Muscle of leg (tissue), 16 donors: ENCODE data around the gene CALHM1. TPM values are rescaled to one million over a fixed set of nuclear protein-coding genes. Genes with fewer than 3 reads are reported as not detected.
"Not testable (repeated sequence)": the region's sequence is repeated elsewhere in the genome, so short reads cannot be mapped to it uniquely, and the experiment has no call there.

Experiments
- DNase-seq: peaks from one replicate; pipeline ENCODE4 v3.0.0; 2013
- H3K27ac ChIP-seq: one replicate; pipeline ENCODE4 v1.5.1; 2013; ENCODE audit warnings: mild to moderate bottlenecking, low read length, control low read depth
- H3K27me3 ChIP-seq: one replicate; pipeline ENCODE4 v1.6.1; 2013; ENCODE audit warnings: low read length; ENCODE audit not compliant: control insufficient read depth, insufficient read depth
- H3K36me3 ChIP-seq: one replicate; pipeline ENCODE4 v1.6.1; 2013; ENCODE audit warnings: low read length; ENCODE audit not compliant: control insufficient read depth, insufficient read depth
- H3K4me1 ChIP-seq: one replicate; pipeline ENCODE4 v1.6.1; 2013; ENCODE audit warnings: low read length; ENCODE audit not compliant: control insufficient read depth, insufficient read depth
- H3K4me3 ChIP-seq: one replicate; pipeline ENCODE4 v1.5.1; 2013; ENCODE audit warnings: low read length, control low read depth
- H3K9me3 ChIP-seq: replicated peaks from 2 replicates; pipeline ENCODE4 v1.6.1; 2013; ENCODE audit warnings: low read depth, low read length; ENCODE audit not compliant: control insufficient read depth
- WGBS: methylation state at CpG from one replicate; pipeline ENCODE4 v1.1.5; 2013; ENCODE audit warnings: missing lambda C conversion rate; ENCODE audit not compliant: insufficient coverage; 5-methylcytosine and 5-hydroxymethylcytosine counted together
- long read RNA-seq, 11 donors: transcript quantifications; one replicate each; lab custom pipeline, GENCODE V29; 2026
- polyA plus RNA-seq, 8 donors: library from polyadenylated mRNA; unstranded; fragments of 120-200 nt; gene quantifications; one replicate each; pipeline versions ENCODE4 v1.2.1 to v1.2.3, GENCODE V29; 2013; ENCODE audit warnings: inconsistent platforms in 1 of 8, low replicate concordance in 1 of 8; ENCODE audit not compliant: insufficient read length in 8 of 8, insufficient read depth in 1 of 8
- total RNA-seq: library from RNA; stranded (reverse); fragments of 120-200 nt; gene quantifications from one replicate; pipeline ENCODE4 v1.2.4, GENCODE V29; 2013

The CALHM1 gene
- not detected for total RNA-seq
- under 1 TPM in 6 of 8 donors, not detected in 2; 0.05 to 0.43 (median 0.08) TPM for polyA plus RNA-seq
- long read RNA-seq, donor 1 = 0 reads
- long read RNA-seq, donor 2 = 0 reads
- long read RNA-seq, donor 3 = 0 reads
- long read RNA-seq, donor 4 = 0 reads
- long read RNA-seq, donor 5 = 0 reads
- long read RNA-seq, donor 6 = 0 reads
- long read RNA-seq, donor 7 = 0 reads
- long read RNA-seq, donor 8 = 0 reads
- long read RNA-seq, donor 9 = 0 reads
- long read RNA-seq, donor 10 = 0 reads
- long read RNA-seq, donor 11 = 0 reads

GRCh38 chr10:103458720-103459119 lies at the start of gene CALHM1:
TSS of gene CALHM1 (minus strand) at chr10:103458900. CDS start at chr10:103458751, 149 bp downstream.
- Histone ChIP-seq H3K36me3 (no peaks in the 10 kb centered on the region), H3K27me3 (no peaks in the 10 kb centered on the region), H3K27ac (no peak within 1 kb of the TSS), H3K4me1 (no peaks in the 10 kb centered on the region), H3K9me3 (no peaks in the 10 kb centered on the region), H3K4me3 (no peak within 1 kb of the TSS)
- 50% methylated on average over 2 of the region's 9 CpGs for WGBS
- DNase-seq = no peak

DNA sequence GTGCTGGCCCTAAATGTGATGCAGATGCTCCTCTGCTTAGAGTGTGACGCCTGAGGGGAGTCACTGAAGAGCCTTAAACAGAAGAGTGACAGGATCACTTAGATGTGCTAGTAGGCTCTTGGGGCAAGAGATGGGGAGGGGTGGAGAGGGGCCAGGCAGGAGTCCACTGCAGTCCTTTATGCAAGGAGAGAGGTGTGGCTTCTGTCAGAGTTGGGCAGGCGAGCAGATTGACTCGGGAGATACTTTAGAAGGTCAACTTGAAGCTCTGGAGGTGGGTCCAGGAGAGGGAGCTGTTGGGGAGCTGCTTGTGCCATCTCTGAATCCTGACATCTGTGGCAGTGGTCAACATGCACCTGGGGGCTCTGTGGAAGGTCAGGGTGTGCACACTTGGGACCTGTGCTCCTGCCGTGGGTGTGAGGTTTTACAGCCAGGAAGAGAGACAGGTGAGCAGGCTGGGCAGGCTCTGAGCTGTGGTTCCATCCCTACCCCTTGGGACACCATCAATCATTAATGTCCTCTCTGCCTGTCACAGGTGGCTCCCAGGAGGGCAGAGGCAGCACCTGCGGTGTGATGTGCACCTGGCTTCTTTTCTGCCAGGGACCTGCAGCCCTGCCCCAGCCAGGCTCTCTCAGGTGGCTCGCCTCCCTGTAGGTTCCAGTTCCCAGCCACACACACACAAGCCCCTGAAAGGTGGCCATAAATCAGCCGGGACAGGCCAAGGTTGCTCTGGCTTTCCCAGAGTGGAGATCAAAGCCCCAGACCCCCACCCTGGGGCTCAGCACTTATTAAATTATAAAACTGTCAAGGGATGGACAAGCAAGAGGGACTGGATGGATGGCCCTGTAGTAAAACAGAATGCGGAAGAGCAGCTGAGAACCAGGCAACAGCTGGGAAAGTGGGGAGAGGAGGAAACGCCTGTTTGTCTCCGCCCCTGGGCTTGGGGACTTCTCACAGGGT lies 48.8 kb upstream of the CALHM1 start:
- H3K9me3 ChIP-seq = no peaks in the 10 kb centered on the region
- H3K4me3 ChIP-seq = no peak overlapping the region
- no peaks in the 10 kb centered on the region for H3K27me3 ChIP-seq
- peaks cover 9% of the 10 kb centered on the region for H3K4me1 ChIP-seq
- WGBS = 30% methylated on average over 7 of the region's 10 CpGs
- H3K36me3 ChIP-seq = no peaks in the 10 kb centered on the region
- no peak for DNase-seq
- H3K27ac ChIP-seq = no peak overlapping the region

DNA sequence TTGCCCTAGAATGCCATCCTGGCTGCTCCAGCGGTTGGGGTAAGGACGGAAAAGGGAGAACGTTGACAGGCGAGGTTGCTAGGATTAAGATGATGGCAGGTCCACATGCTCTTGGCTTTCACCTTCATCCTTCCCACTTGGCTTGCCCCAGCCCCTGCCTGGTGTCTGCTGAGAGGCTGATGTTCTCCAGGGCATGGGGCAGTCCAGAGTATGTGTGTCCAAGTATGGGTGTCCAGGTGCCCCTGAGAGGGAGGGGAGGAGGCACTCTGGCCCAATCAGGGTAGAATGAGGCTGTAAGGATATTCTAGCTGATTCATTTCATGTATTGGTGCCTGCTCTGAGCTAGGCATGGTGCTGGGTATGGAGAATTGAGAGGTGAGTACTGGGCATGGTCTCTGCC lies 47.4 kb upstream of the CALHM1 start:
- H3K4me3 ChIP-seq = no peak overlapping the region
- H3K9me3 ChIP-seq = no peaks in the 10 kb centered on the region
- 81% methylated on average over 3 of the region's 4 CpGs for WGBS
- no peaks in the 10 kb centered on the region for H3K36me3 ChIP-seq
- H3K4me1 ChIP-seq = peaks cover 9% of the 10 kb centered on the region
- no peak for DNase-seq
- no peaks in the 10 kb centered on the region for H3K27me3 ChIP-seq
- no peak overlapping the region for H3K27ac ChIP-seq

- 40% methylated on average over 1 of the region's 10 CpGs for WGBS
- Histone ChIP-seq H3K4me3 (no peak overlapping the region), H3K27ac (no peak overlapping the region), H3K4me1 (peaks cover 9% of the 10 kb centered on the region), H3K27me3 (peaks cover 2% of the 10 kb centered on the region), H3K9me3 (no peaks in the 10 kb centered on the region), H3K36me3 (no peaks in the 10 kb centered on the region)
- DNase-seq = no peak
Observed at GRCh38 chr10:103504181-103504783, 45.6 kb upstream of the CALHM1 start.

DNA sequence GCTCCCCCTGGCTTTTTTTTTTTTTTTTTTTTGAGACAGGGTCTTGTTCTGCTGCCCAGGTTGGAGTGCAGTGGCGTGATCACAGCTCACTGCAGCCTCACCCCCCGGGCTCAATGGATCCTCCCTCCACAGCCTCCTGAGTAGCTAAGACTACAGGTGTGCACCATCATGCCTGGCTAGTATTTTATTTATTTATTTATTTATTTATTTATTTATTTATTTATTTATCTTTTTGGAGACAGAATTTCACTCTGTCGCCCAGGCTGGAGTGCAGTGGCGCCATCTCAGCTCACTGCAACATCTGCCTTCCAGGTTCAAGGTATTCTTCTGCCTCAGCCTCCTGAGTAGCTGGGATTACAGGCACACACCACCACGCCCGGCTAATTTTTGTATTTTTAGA lies 45.1 kb upstream of the CALHM1 start:
- H3K4me3 ChIP-seq, H3K36me3 ChIP-seq, DNase-seq, H3K27ac ChIP-seq, H3K9me3 ChIP-seq, H3K27me3 ChIP-seq: not testable (repeated sequence)
- 100% methylated on average over 1 of the region's 6 CpGs for WGBS
- H3K4me1 ChIP-seq = peaks cover 10% of the 10 kb centered on the region

- peaks cover 9% of the 10 kb centered on the region for H3K4me1 ChIP-seq
- H3K27me3 ChIP-seq = peaks cover 2% of the 10 kb centered on the region
- no peaks in the 10 kb centered on the region for H3K9me3 ChIP-seq
- H3K36me3 ChIP-seq = no peaks in the 10 kb centered on the region
- no peak overlapping the region for H3K27ac ChIP-seq
- 50% methylated on average over 12 of the region's 13 CpGs for WGBS
- H3K4me3 ChIP-seq = no peak overlapping the region
- DNase-seq = no peak
Observed at GRCh38 chr10:103502849-103503660, 44.4 kb upstream of the CALHM1 start.

DNA sequence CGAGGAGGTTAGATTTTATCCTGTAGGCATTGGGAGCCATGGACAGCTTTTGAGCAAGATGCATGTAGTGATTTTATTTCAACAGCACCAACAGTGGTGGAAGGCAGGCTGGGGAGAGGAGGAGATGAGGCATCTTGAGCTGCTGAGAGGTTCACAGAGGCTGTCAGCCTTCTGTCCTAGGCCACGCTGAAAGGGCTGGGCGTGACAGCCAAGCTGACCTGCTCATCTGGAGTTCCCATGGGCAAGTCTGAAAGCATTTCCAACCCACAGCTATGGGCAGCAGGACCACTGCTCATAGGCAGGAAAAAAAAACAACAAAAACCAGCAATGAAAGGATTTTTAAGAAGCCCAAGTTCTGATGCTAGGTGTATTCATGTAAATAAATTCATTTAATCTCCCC lies 42.5 kb upstream of the CALHM1 start:
- H3K4me3 ChIP-seq = no peak overlapping the region
- DNase-seq = no peak
- H3K4me1 ChIP-seq = peaks cover 2% of the 10 kb centered on the region
- 100% methylated on average over 2 of the region's 3 CpGs for WGBS
- no peak overlapping the region for H3K27ac ChIP-seq
- no peaks in the 10 kb centered on the region for H3K9me3 ChIP-seq
- H3K36me3 ChIP-seq = no peaks in the 10 kb centered on the region
- H3K27me3 ChIP-seq = peaks cover 12% of the 10 kb centered on the region

DNA sequence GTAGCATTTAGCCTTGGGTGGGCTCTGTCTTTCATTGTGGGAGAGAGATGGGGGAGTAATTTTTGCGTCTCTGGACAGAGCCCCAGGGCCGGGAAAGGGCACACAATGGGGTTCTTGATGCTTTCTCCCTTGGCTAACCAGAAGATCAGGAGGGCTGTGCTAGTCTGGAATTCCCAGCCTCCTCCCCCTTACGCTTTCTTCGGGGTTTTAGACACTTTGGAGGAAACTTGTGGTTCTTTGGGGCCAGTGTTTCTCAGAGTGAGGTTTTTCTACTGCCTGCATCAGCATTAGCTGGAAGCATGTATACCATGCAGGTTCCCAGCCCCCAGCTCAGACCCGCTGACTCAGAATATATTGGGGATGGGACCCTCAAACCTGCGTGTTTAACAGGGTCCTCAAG lies 41.8 kb upstream of the CALHM1 start:
- H3K4me1 ChIP-seq = peaks cover 2% of the 10 kb centered on the region
- peaks cover 16% of the 10 kb centered on the region for H3K27me3 ChIP-seq
- H3K4me3 ChIP-seq = no peak overlapping the region
- no peak for DNase-seq
- H3K36me3 ChIP-seq = no peaks in the 10 kb centered on the region
- no peaks in the 10 kb centered on the region for H3K9me3 ChIP-seq
- WGBS = 73% methylated on average over 2 of the region's 6 CpGs
- H3K27ac ChIP-seq = no peak overlapping the region

GRCh38 chr10:103499881-103500280 lies 41.2 kb upstream of the CALHM1 start:
- H3K9me3 ChIP-seq = no peaks in the 10 kb centered on the region
- H3K4me3 ChIP-seq = no peak overlapping the region
- DNase-seq = no peak
- H3K27me3 ChIP-seq = peaks cover 22% of the 10 kb centered on the region
- 31% methylated on average over 4 of the region's 7 CpGs for WGBS
- no peaks in the 10 kb centered on the region for H3K36me3 ChIP-seq
- peaks cover 2% of the 10 kb centered on the region for H3K4me1 ChIP-seq
- no peak overlapping the region for H3K27ac ChIP-seq
